DMS53 treated with DMSO at 0.1 percent for 48 hours (cell line): ENCODE measurements around the gene NDFIP1.
"Not testable (repeated sequence)": the region's sequence is repeated elsewhere in the genome, so short reads cannot be mapped to it uniquely, and the experiment has no call there.

Experiments
- DNase-seq: peaks from one replicate; lab custom pipeline; 2025; ENCODE audit not compliant: unreplicated experiment; lab: John Stamatoyannopoulos, UW

The NDFIP1 gene

DNA sequence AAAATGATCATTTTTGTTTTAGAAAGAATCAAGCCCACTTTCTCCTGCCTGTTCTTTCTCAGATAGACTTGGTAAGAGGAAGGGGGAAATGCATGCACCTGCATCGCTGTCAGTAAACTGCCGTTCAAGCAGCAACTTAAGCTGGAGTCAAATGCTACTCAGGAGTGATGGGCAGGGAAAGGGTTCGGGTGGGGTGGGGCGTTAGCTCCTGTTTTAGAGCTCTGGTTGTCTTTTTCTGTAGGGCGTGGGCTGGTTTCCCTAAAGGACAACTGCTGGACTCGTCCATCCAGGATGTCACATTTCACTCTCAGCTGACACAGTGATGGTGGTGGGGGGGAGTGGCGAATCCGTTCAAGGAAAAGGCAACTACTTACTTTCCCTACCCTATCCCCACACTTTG, 75.0 kb downstream of the NDFIP1 start:
- DNase-seq: no peak

DNA sequence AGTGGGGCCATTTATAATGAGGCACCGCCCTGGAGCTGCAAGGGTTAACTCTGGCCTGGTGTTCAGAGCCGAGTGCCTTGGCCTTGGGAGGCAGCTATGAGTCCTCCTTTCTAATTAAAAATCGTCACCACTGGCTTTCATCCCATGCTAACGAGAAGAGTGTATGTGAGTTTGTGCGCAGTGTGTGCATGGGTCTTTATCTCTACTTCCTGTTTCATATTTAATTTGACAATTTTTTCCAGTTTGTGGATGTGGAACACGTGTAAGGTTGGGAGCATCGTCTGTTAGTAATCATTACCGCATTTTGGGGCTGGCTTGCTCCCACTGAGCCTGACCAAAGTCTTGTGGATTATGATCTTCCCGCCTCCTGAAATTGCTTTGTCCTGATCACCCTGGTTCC, 76.4 kb downstream of the NDFIP1 start:
- DNase-seq: no peak

DNA sequence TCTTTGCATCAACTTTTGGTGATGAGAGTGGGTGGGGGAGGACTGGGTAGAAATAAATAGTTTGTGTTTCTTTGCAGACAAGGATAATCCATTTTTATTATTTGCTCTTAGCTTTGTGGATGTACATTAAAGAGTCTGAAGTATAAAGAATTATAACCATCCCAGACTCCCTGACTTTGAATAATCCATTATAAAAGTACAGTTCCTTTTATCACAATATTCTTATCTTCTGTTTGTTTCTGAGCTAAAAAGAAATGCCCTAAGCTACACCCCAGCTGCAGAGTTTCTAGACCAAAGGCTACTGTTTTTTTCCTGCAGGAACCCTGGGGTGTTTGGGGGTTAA, 77.9 kb downstream of the NDFIP1 start:
- DNase-seq: no peak

DNA sequence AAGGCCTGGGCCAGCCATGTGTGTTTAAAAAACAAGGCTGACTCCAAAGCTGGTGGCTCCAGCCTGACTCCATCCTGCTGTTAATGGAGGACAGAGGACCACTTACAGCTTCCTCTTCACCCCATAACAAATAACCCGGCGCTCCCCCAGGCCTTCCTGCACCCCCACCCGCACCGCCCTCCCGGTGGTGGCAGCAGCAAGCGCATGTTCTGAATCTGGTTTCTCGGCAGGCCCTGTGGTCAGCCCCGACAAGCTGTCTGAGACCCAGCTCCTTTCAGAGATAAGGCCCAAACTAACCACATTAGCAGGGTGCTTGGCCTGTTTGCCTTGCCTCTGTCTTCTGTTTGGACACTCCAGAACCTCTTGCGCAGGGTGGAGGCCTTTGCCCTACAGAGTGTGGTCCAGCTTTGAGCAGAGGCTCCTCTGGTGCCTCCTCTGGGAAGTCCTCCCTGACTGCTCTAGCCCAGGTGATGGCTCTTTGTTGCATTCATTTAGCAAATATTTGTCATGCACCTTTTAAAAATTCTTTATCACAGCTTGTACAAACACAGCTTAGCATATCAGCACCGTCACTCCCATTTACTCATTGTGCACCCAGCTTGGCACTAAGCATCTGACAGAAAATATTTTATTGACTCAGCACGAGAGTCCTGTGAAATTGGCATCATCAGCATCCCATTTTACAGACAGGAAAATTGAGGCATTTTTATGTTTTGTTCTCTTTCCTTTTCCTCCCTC, 78.4 kb downstream of the NDFIP1 start:
- DNase-seq: no peak

DNA sequence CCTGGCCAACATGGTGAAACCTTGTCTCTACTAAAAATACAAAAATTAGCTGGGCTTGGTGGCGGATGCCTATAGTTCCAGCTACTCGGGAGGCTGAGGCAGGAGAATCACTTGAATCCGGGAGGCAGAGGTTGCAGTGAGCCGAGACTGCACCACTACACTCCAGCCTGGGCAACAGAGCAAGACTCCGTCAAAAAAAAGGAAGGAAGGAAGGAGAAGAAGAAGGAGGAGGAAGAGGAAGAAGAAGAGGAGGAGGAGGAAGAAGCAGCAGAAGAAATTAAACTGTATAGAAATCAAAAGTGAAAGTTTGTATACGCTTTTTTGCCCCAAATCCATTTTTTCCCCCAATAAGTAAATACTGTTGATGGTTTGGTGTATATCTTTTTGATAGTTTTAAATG, 80.1 kb downstream of the NDFIP1 start:
- not testable (repeated sequence) for DNase-seq

DNA sequence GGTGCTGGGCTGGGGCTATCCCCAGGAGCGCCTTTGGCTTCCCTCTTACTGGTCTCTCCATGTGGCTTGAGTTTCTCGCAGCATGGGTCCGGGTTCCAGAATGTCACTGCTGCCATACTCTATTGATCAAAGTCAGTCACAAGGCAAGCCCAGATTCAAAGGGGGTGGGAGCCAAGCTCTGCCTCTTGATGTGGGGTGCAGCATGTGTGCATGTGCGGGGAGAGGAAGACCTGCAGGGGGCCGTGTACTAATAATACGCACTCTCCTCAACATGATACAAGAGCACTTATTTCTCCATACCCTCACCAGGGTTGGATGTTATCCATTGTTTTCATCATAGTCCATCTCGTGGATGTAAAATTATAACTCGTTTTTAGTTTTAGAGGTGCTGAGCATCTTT, 81.2 kb downstream of the NDFIP1 start:
- DNase-seq: no peak

DNA sequence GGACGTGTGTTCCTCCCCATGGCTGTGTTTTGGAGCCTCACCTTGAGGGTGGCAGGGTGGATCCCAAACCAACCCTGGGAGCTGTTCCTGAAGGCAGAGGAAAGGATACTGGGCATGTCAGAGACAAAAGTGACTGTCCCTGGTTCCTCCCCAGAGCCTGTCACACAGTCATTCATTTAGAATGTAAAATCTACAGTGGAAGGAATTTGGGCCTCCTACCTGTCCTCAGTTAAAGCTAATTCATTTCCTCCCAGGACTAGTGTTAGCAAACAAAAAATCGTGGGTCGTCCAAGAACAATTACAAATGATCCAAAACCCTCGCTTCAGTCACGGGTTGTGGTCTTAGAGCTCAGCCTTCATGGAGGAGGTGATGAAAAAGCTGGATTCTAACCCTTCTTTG, 83.2 kb downstream of the NDFIP1 start:
- DNase-seq: no peak

DNA sequence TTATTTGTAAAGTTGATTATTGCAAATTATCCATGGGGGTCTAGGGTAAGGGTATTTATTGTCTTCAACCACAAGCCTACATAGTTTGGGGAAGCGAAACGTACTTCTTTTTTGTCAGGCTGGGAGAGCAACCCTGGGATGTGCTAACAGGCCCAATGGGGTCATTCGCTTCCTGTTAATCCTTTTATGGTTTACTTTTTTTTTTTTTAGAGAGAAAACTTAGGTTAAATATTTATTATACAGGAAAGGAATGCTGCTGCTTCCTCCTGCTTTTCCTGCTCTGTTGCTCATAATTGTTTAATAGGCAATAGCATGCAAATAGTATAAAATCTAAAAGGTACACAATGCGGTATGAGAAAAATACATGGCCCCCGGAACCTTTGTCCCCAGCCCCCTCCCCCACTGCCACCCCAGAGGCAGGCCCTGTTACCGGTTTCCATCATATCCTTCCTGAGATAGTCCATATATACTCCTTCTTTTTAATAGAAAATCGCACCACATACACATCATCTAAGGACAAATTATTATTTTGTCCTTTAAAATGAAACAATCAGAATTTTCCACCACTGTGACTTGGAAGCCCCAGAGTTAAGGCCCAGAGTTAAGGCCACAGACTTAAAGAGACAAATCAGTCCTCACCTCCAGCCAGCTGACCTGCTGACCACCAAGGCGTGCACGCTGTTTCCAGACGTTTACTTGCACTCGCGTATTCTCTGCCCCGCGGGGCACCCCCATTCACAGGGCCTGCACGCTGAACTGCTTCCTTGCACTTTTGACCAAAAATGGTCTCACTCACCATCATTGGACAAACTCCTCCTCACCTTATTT, 83.9 kb downstream of the NDFIP1 start:
- DNase-seq: no peak

DNA sequence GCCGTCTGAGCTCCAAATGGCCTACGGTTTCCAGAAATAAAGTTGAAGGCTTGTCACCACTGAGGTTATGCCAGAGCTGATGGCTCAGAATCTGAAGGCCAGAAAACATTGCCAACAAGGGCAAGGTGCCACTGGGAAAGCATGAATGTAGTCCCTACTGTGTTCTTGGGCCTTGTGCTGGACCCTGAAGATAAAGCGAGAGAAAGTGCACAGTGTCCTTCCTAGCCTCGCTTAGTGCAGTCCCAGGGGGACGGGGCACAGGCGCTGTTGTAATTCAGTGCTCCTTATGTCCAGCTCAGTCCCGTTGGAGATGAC, 84.5 kb downstream of the NDFIP1 start:
- DNase-seq: no peak

DNA sequence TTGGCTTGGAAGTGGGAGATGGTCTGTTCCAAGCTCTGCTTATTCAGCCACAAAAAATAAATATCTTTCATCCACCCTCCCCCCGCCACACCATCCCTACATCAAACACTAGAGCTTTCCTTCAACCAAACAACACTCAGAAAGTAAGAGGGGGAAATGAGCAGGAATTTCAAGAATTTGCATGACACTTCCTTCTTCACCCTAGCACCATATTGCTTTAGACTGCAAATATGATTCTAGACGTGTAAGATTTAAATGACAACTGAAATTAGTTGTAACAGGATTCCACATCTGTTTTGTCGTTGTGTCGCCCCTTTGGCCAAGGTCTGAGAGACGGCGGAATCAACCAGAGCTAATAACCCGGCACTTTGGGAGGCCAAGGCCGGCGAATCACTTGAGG, 88.5 kb downstream of the NDFIP1 start:
- no peak for DNase-seq

DNA sequence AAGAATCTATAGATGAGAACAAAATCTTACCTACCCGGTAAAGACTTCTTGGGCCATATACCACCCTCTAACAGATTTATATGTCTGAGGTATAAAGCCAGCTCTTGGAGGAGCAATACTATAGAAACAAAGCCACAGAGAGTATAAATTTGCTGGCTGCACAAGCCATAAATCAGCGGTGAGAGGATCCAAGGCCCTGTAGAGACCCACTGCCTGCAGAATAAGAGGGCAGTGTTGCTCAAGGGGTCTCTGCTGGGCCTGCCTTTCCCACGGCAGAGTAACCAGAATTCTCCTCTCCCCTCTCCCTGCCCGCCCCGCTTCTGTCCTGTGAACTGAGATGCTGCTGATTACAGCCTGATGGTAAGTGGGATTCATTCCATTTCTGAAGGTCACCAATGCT, 89.2 kb downstream of the NDFIP1 start:
- DNase-seq: no peak

DNA sequence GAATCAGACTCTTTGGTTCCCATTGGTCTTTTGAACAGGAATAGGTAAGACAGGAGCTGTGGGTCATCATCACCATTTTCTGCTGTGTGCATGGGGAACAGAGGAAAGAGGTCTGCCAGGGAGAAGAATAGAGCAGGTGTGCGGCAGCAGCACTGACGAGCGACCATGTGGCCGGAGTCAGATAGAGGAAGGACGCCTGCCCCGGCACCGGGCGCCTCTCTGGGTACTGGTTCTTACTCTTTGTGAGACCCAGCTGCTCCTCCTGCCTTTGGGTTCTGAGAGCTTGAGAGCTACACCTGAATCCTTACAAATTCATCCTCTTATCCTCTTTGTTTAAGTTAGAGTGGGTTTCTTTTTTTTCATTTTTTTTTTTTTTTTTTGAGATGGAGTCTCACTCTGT, 90.8 kb downstream of the NDFIP1 start:
- no peak for DNase-seq

DNA sequence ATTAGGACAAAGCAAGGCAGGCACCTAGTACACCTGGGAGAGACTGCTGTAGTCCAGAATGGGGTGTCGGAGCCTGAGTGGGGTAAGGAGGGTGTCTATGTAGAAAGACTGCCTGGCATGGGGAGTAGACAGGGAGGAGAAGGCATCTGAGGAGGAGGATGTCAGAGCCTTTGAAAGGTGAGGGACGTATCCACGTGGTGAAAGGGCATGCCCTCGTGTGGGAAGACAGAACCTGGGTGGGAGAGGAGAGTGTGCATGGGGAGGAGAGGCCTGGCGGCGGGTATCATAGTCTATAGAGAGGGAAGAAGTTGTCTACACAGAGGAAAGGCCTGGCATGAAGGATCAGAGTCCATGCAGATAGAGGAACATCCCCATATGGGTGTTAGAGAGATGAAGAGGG, 91.8 kb downstream of the NDFIP1 start:
- no peak for DNase-seq

DNA sequence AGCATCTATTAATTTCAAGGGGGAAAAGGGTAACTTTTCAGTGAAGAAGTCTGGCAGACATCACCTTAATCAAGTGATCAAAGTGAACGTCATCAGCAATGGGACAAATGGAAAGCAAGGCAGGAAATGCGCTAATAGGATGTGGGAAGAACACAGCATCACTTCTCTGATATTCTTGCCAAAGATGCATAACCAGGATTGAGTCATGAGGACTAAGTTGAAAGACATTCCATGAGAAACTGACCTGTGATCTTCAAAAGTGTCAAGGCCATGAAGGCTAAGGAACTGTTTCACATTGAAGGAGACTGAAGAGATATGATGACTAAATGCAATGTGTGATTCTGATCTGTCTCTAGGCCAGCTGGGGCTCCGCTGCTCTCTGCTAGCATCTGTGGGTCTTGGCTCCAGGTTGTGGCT, 92.9 kb downstream of the NDFIP1 start:
- no peak for DNase-seq

DNA sequence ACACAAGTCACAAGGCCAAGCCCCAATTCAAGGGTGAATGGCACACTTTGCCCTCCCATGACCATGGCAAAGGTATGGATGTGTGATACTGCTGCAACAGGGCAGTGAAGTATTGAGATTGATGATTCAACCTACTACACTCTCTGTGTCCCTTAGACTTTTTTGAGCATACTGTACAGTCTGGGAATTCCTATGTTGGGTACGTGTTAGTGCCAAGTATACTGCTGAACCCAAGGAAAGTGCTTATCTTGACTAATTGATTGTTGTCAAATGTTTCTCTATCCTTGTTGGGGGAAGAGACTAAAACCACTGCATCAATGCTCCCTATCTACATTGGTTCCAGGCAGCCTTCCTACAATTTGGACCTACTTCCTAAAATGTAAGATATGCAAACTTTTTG, 93.7 kb downstream of the NDFIP1 start:
- DNase-seq: no peak
